Superior temporal gyrus (tissue), 1 donor: ENCODE results near the gene UEVLD.
A peak's percentile ranks its signal among the peaks of the same experiment; 100 is the strongest.

ENCODE experiments used
- DNase-seq: peaks from one replicate; pipeline ENCODE4 v3.0.0-alpha.2; 2016; ENCODE audit errors: extremely low spot score

Gene UEVLD

DNA sequence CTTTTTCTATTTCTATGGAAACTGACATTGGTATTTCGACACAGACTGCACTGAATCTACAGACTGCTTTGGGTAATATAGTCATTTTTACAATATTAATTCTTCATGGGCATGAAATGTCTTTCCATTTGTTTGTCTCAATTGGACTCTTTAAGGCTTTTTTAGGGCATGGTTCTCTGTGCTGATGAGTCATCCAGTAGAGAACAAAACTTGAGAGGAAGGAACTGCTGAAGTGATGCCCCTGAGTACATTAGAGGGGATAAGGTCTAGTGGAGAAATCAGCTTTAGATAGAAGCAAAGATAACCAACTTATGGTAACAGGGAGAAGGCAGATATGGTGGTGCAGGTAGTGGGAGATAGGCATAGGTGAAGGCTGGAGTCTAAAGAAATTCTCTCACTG lies 86.9 kb downstream of the UEVLD start:
- no peak for DNase-seq

DNA sequence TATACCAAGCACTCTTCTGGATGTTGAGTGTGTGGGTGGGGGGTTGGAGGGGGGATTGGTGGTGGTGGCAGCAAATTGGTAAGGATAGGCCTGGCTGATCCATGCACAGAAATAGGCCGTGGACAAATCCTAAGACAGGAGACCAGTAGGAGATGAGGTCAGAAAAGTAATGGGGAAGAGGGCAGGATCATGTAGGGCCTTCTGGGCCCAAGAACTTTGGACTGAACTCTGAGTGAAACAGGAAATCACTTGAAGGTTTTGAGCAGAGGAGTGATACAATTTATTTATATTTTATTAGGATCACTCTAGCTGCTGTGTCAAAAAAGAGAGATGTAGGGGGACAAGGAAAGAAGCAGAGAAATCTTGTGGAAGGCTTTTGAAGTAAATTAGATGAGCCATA lies 90.5 kb downstream of the UEVLD start:
- no peak for DNase-seq

- DNase-seq = no peak
Measured at GRCh38 chr11:18495703-18496102, 92.8 kb downstream of the UEVLD start.

DNA sequence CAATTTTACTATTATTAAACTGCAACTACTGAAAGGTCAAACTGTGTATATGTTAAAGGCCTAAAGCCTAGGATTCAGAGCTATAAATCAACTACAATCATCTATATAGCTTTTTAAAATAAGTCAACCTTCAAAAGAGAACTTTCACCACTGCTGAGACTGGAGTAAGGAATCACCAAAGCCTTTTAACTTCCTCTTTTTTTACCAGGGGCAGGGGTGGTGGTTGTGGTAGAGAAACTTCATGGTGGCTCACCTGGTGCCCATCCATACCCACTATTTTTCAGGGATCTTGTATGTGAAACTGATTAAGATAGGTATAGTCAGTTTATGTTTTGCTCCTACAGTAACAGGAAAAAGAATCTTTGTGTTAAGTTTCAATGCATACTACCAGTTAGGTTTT lies 93.3 kb downstream of the UEVLD start:
- no peak for DNase-seq

DNA sequence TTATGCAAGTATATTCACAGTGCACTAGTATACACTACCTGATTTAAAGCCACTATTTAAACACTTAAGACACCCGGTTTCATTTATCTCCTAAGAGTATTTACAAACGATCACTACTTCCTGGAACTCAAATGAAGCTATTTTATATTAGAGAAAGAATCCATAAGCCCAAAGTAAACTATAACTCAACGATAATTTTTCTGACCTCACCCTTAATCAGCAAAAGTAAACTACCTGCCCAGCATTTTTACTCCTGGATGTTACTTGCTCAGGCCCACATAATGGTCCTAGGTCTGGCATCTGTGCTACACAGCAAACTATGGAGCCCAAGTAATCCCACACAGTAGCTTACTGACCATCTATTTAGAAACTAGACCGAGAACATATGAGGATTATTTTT lies 95.2 kb downstream of the UEVLD start:
- DNase-seq = no peak

DNA sequence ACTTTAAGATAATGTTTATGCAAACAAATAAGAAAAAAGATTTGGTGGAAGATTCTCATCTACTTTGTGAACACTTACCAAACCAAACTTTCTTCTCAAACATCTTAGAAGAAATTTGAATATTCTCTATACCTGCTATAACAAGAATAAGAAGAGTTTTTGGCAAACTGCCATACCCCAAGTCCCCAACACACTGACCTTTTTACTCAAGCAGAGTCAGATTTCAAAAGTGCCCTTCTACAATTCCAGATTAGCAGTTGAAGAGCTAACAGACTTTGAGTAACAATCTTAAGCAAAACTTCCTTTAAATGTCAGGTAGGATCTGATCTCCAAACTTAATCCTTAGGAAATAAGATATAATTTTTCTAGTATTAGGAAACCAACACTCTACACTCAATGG lies 95.6 kb downstream of the UEVLD start:
- no peak for DNase-seq

- DNase-seq = no peak
Measured at GRCh38 chr11:18491924-18492323, 96.6 kb downstream of the UEVLD start.

GRCh38 chr11:18490736-18491485 lies 97.6 kb downstream of the UEVLD start:
- DNase-seq = peak; percentile 44

GRCh38 chr11:18490319-18490718 lies 98.2 kb downstream of the UEVLD start:
- peak; percentile 50 for DNase-seq

DNA sequence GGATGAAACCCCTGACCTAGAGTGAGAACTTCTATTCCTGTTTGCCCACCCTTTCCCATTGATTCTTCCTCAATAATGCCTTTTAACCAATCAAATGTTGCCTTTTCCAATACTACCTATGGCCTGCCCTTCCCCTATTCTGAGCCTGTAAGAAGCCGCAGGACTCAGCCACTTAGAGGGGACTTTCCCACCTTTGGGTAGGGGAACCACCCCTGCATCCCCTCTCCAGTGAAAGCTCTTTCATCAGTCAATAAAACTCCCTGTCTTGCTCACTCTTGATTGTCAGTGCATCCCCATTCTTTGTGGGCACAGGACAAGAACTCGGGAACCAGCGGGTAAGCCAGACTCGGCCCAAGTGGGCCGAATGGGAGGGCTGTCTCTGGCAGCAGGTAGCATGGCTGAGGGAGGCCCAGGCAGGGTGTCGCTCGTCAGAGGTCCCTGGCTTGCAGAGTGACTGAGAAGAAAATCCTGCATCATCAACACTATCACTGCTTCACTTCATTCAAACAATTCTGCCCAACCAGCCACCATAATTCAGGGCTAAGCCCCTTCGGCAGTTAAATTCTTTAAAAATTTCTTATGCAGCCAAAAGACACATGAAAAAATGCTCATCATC lies 102.5 kb downstream of the UEVLD start:
- DNase-seq = no peak
